ENCODE results near the gene FRRS1.

- TF ChIP-seq, protein P1, sequence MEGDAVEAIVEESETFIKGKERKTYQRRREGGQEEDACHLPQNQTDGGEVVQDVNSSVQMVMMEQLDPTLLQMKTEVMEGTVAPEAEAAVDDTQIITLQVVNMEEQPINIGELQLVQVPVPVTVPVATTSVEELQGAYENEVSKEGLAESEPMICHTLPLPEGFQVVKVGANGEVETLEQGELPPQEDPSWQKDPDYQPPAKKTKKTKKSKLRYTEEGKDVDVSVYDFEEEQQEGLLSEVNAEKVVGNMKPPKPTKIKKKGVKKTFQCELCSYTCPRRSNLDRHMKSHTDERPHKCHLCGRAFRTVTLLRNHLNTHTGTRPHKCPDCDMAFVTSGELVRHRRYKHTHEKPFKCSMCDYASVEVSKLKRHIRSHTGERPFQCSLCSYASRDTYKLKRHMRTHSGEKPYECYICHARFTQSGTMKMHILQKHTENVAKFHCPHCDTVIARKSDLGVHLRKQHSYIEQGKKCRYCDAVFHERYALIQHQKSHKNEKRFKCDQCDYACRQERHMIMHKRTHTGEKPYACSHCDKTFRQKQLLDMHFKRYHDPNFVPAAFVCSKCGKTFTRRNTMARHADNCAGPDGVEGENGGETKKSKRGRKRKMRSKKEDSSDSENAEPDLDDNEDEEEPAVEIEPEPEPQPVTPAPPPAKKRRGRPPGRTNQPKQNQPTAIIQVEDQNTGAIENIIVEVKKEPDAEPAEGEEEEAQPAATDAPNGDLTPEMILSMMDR (IDR thresholded peaks at IDR 0.05): no peak
- no peak for TF ChIP-seq POLR2A (IDR thresholded peaks at IDR 0.05)
Measured at GRCh38 chr1:99811075-99811474, 44.6 kb upstream of the FRRS1 start.
